Small intestine (tissue), 7 donors: Measurements from ENCODE around the gene MPLKIP. TPM values are rescaled to one million over a fixed set of nuclear protein-coding genes. Genes with fewer than 3 reads are reported as not detected.
"Not testable (repeated sequence)": the region's sequence is repeated elsewhere in the genome, so short reads cannot be mapped to it uniquely, and the experiment has no call there.

ENCODE experiments used
- DNase-seq, 2 donors: peaks; one replicate each; pipeline versions ENCODE4 v3.0.0 to v3.0.0-alpha.2; 2013
- FAIRE-seq: peaks from 2 replicates; lab custom pipeline; 2012; peaks lifted over from hg19 to GRCh38; lab: Jason Lieb, UNC
- H3K27ac ChIP-seq, 3 donors: one replicate each; pipeline ENCODE4 v1.5.1; 2013; ENCODE audit warnings: low read length in 2 of 3, mild to moderate bottlenecking in 2 of 3, control low read depth in 1 of 3, inconsistent platforms in 1 of 3, low read depth in 1 of 3, moderate library complexity in 1 of 3
- H3K27me3 ChIP-seq, 3 donors: one replicate each; pipeline ENCODE4 v1.6.1; 2013; ENCODE audit warnings: low read length in 3 of 3, inconsistent platforms in 1 of 3; ENCODE audit not compliant: control insufficient read depth in 3 of 3, insufficient read depth in 3 of 3
- H3K36me3 ChIP-seq, 3 donors: one replicate each; pipeline ENCODE4 v1.6.1; 2013; ENCODE audit warnings: low read length in 3 of 3, inconsistent platforms in 1 of 3, low read depth in 1 of 3, mild to moderate bottlenecking in 1 of 3, moderate library complexity in 1 of 3; ENCODE audit not compliant: control insufficient read depth in 3 of 3, insufficient read depth in 2 of 3
- H3K4me1 ChIP-seq, 3 donors: one replicate each; pipeline ENCODE4 v1.6.1; 2013; ENCODE audit warnings: low read length in 2 of 3, inconsistent platforms in 1 of 3, low read depth in 1 of 3, mild to moderate bottlenecking in 1 of 3, moderate library complexity in 1 of 3; ENCODE audit not compliant: control insufficient read depth in 3 of 3, insufficient read depth in 2 of 3
- H3K4me3 ChIP-seq, 3 donors: one replicate each; pipeline ENCODE4 v1.5.1; 2013; ENCODE audit warnings: low read length in 3 of 3, control low read depth in 1 of 3, inconsistent platforms in 1 of 3, low read depth in 1 of 3, mild to moderate bottlenecking in 1 of 3, moderate library complexity in 1 of 3
- H3K9me3 ChIP-seq, 2 donors: one replicate each; pipeline ENCODE4 v1.6.1; 2013; ENCODE audit warnings: low read depth in 1 of 2, low read length in 1 of 2; ENCODE audit not compliant: control insufficient read depth in 2 of 2, insufficient read depth in 1 of 2
- WGBS, 3 donors: extraction: QIAGEN DNeasy Blood & Tissue Kit; methylation state at CpG; one replicate each; pipeline ENCODE4 v1.1.7; 2013; 5-methylcytosine and 5-hydroxymethylcytosine counted together
- polyA plus RNA-seq, 4 donors: library from polyadenylated mRNA; stranded (reverse) in 3 of 4; unstranded in 1 of 4; fragments of 200-250 nt in 3 of 4; fragments of 120-200 nt in 1 of 4; gene quantifications; one replicate each; pipeline versions ENCODE4 v1.2.1 to v1.2.3, GENCODE V29; 2013
- donor health status: healthy with polysubstance abuse.
- donor health status: control.
- donor health status: control.
- donor health status: Bipolar disorder and iron deficiency.
- donor health status: healthy.

The MPLKIP gene
- polyA plus RNA-seq, 4 donors, result 36.2 to 52.1 (median 46.8) TPM

- H3K27ac ChIP-seq, FAIRE-seq, H3K4me3 ChIP-seq, H3K27me3 ChIP-seq, H3K4me1 ChIP-seq, H3K9me3 ChIP-seq, H3K36me3 ChIP-seq: not testable (repeated sequence)
- DNase-seq, result peak; percentile 52 to 55
- WGBS, 3 donors, result 20 to 58% (median 28%) methylated on average over 3 of the region's 3 CpGs
Measured at GRCh38 chr7:40145596-40146130, 11.2 kb upstream of the MPLKIP start.

- DNase-seq (peak; percentile 7 to 53), FAIRE-seq (peak; percentile 59)
- not testable (repeated sequence) for H3K36me3 ChIP-seq, H3K27me3 ChIP-seq, H3K4me1 ChIP-seq, H3K4me3 ChIP-seq, H3K9me3 ChIP-seq, H3K27ac ChIP-seq
- 65 to 79% (median 66%) methylated on average over 5 of the region's 5 CpGs for WGBS, 3 donors
Measured at GRCh38 chr7:40141916-40142315, 7.5 kb upstream of the MPLKIP start.

- not testable (repeated sequence) for DNase-seq, H3K36me3 ChIP-seq, H3K4me1 ChIP-seq, H3K9me3 ChIP-seq, H3K27me3 ChIP-seq, H3K4me3 ChIP-seq, FAIRE-seq, H3K27ac ChIP-seq
- WGBS, 3 donors, result 96 to 97% (median 97%) methylated on average over 13 of the region's 13 CpGs
Measured at GRCh38 chr7:40139891-40140290, 5.5 kb upstream of the MPLKIP start.

GRCh38 chr7:40138973-40139372 is 4.6 kb upstream of the MPLKIP start:
- Histone ChIP-seq H3K27me3 (peaks cover 0 to 3% (median 0%) of the 10 kb centered on the region in 3 donors), H3K9me3 (no peaks in the 10 kb centered on the region), H3K27ac (no peak overlapping the region), H3K4me3 (no peak overlapping the region), H3K36me3 (peaks cover 0 to 2% (median 0%) of the 10 kb centered on the region in 3 donors), H3K4me1 (no peaks in the 10 kb centered on the region)
- DNase-seq (no peak), FAIRE-seq (no peak)
- WGBS, 3 donors, result 86 to 89% (median 88%) methylated on average over 5 of the region's 5 CpGs

GRCh38 chr7:40137563-40137962 is 3.1 kb upstream of the MPLKIP start:
- FAIRE-seq, result no peak
- H3K4me1 ChIP-seq, result peaks cover 0 to 3% (median 0%) of the 10 kb centered on the region in 3 donors
- no peak for DNase-seq
- WGBS, 3 donors, result 86 to 96% (median 91%) methylated on average over 2 of the region's 2 CpGs
- peaks cover 0 to 3% (median 0%) of the 10 kb centered on the region in 3 donors for H3K27me3 ChIP-seq
- H3K27ac ChIP-seq, result no peak overlapping the region
- H3K36me3 ChIP-seq, result peaks cover 0 to 2% (median 0%) of the 10 kb centered on the region in 3 donors
- H3K4me3 ChIP-seq, result no peak overlapping the region
- H3K9me3 ChIP-seq, result no peaks in the 10 kb centered on the region

- peaks cover 0 to 8% (median 0%) of the 10 kb centered on the region in 3 donors for H3K36me3 ChIP-seq
- no peaks in the 10 kb centered on the region for H3K9me3 ChIP-seq
- H3K4me3 ChIP-seq, result peak overlapping the region; percentile 78 to 97 (median 84)
- DNase-seq, result peak in 1 of 2 donors; percentile 27
- 4 to 9% (median 6%) methylated on average over 17 of the region's 17 CpGs for WGBS, 3 donors
- peaks cover 0 to 3% (median 0%) of the 10 kb centered on the region in 3 donors for H3K4me1 ChIP-seq
- H3K27me3 ChIP-seq, result peaks cover 0 to 3% (median 0%) of the 10 kb centered on the region in 3 donors
- no peak for FAIRE-seq
- H3K27ac ChIP-seq, result peak overlapping the region in 2 of 3 donors; percentile 17 to 66
Measured at GRCh38 chr7:40135317-40135610, 842 bp upstream of the MPLKIP start.

GRCh38 chr7:40133561-40134427 is 628 bp downstream of the MPLKIP start:
- Histone ChIP-seq H3K27me3 (peaks cover 0 to 3% (median 0%) of the 10 kb centered on the region in 3 donors), H3K9me3 (no peaks in the 10 kb centered on the region), H3K4me3 (peak overlapping the region; percentile 78 to 97 (median 84)), H3K4me1 (peaks cover 0 to 3% (median 0%) of the 10 kb centered on the region in 3 donors), H3K36me3 (peaks cover 0 to 8% (median 0%) of the 10 kb centered on the region in 3 donors), H3K27ac (peak overlapping the region; percentile 49 to 94 (median 87))
- WGBS, 3 donors, result 0 to 1% (median 1%) methylated on average over 33 to 36 of the region's 36 CpGs
- DNase-seq (peak; percentile 10 to 30), FAIRE-seq (no peak)

- H3K36me3 ChIP-seq, result peaks cover 0 to 10% (median 0%) of the 10 kb centered on the region in 3 donors
- no peak overlapping the region for H3K4me3 ChIP-seq
- H3K9me3 ChIP-seq, result no peaks in the 10 kb centered on the region
- no peak for FAIRE-seq
- no peak overlapping the region for H3K27ac ChIP-seq
- WGBS, 3 donors, result 90 to 98% (median 98%) methylated on average over 2 of the region's 2 CpGs
- no peaks in the 10 kb centered on the region for H3K27me3 ChIP-seq
- DNase-seq, result no peak
- H3K4me1 ChIP-seq, result no peaks in the 10 kb centered on the region
Measured at GRCh38 chr7:40122940-40123254, 11.5 kb downstream of the MPLKIP start.
